Suppressor macrophage treated with lipopolysaccharide for 1 hour (primary cell): ENCODE measurements around the gene DPP10.

Experiments used
- DNase-seq, 3 donors: peaks; one replicate each; pipeline ENCODE4 v3.0.0-alpha.2; 2020 to 2022

The DPP10 gene

GRCh38 chr2:115603285-115603684 lies 1160.8 kb downstream of the DPP10 start:
- DNase-seq = no peak

GRCh38 chr2:115606350-115606749 lies 1163.9 kb downstream of the DPP10 start:
- no peak for DNase-seq

- DNase-seq = no peak
These were observed 1167.5 kb downstream of the DPP10 start for GRCh38 chr2:115609978-115610377.

GRCh38 chr2:115610888-115611287 lies 1168.4 kb downstream of the DPP10 start:
- no peak for DNase-seq

- no peak for DNase-seq
These were observed 1181.9 kb downstream of the DPP10 start for GRCh38 chr2:115624332-115624731.

GRCh38 chr2:115634578-115634977 lies 1192.1 kb downstream of the DPP10 start:
- DNase-seq = no peak

- DNase-seq = no peak
These were observed 1193.0 kb downstream of the DPP10 start for GRCh38 chr2:115635430-115635829.

- DNase-seq = no peak
These were observed 1207.3 kb downstream of the DPP10 start for GRCh38 chr2:115649731-115650130.

- DNase-seq = no peak
These were observed 1208.4 kb downstream of the DPP10 start for GRCh38 chr2:115650827-115651226.

GRCh38 chr2:115652652-115653051 lies 1210.2 kb downstream of the DPP10 start:
- no peak for DNase-seq

- no peak for DNase-seq
These were observed 1211.9 kb downstream of the DPP10 start for GRCh38 chr2:115654362-115654761.

- no peak for DNase-seq
These were observed 1235.7 kb downstream of the DPP10 start for GRCh38 chr2:115678129-115678528.

GRCh38 chr2:115684345-115684744 lies 1241.9 kb downstream of the DPP10 start:
- DNase-seq = no peak

- no peak for DNase-seq
These were observed 1249.0 kb downstream of the DPP10 start for GRCh38 chr2:115691409-115691808.

- no peak for DNase-seq
These were observed 1252.2 kb downstream of the DPP10 start for GRCh38 chr2:115694651-115695050.

GRCh38 chr2:115733190-115733775 lies 1290.8 kb downstream of the DPP10 start:
- DNase-seq = no peak

- no peak for DNase-seq
These were observed 1295.7 kb downstream of the DPP10 start for GRCh38 chr2:115738111-115738510.

GRCh38 chr2:115739574-115739973 lies 1297.1 kb downstream of the DPP10 start:
- DNase-seq = no peak

- no peak for DNase-seq
These were observed 1303.7 kb downstream of the DPP10 start for GRCh38 chr2:115746151-115746550.

GRCh38 chr2:115757286-115757685 lies 1314.8 kb downstream of the DPP10 start:
- DNase-seq = no peak

- DNase-seq = no peak
These were observed 1321.2 kb downstream of the DPP10 start for GRCh38 chr2:115763601-115764000.

GRCh38 chr2:115771516-115771915 lies 1329.1 kb downstream of the DPP10 start:
- no peak for DNase-seq

GRCh38 chr2:115774361-115774760 lies 1331.9 kb downstream of the DPP10 start:
- no peak for DNase-seq

GRCh38 chr2:115779085-115779632 lies 1336.7 kb downstream of the DPP10 start:
- no peak for DNase-seq

- no peak for DNase-seq
These were observed 1339.8 kb downstream of the DPP10 start for GRCh38 chr2:115782286-115782685.
